ENCODE measurements around the gene SLC26A3.
"Not testable (repeated sequence)": the region's sequence is repeated elsewhere in the genome, so short reads cannot be mapped to it uniquely, and the experiment has no call there.

SLC26A3 gene

GRCh38 chr7:107803009-107803610, at the start of gene SLC26A3:
Gene SLC26A3 (minus strand): TSS chr7:107803223. CDS start chr7:107794509, 8,714 bp downstream.
- no peak for DNase-seq (ENCODE audit: low read depth)

GRCh38 chr7:107850643-107851042, 47.6 kb upstream of the SLC26A3 start:
- no peak for DNase-seq (ENCODE audit: low read depth)

GRCh38 chr7:107850216-107850615, 47.2 kb upstream of the SLC26A3 start:
- no peak for DNase-seq (ENCODE audit: low read depth)

GRCh38 chr7:107848211-107848610, 45.2 kb upstream of the SLC26A3 start:
- DNase-seq (ENCODE audit: low read depth) = not testable (repeated sequence)

DNA sequence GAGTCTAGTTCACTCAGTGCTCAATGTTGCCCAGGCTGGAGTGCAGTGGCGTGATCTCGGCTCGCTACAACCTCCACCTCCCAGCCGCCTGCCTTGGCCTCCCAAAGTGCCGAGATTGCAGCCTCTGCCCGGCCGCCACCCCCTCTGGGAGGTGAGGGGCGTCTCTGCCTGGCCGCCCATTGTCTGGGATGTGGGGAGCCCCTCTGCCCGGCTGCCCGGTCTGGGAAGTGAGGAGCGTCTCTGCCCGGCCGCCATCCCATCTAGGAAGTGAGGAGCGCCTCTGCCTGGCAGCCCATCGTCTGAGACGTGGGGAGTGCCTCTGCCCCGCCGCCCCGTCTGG, 44.8 kb upstream of the SLC26A3 start:
- DNase-seq (ENCODE audit: low read depth) = not testable (repeated sequence)

- DNase-seq (ENCODE audit: low read depth) = no peak
These were observed 44.3 kb upstream of the SLC26A3 start for GRCh38 chr7:107847168-107847835.

DNA sequence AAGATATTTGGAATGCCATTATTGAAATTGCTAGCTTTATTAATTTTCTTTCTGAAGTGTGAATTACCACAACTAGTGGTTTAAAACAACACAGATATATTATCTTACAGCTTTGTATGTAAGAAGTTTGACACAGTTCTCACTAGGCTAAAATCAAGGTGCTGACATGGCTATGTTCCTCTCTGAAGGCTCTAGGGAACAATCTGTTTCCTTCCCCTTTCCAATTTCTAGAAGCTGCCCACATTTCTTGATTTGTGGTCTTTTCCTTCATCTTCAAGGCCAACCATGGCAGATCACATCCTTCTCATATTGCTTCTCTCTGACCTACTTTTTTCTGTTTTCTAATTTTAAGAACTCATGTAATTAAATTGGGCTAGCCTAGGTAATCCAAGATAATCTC, 43.3 kb upstream of the SLC26A3 start:
- no peak for DNase-seq (ENCODE audit: low read depth)

GRCh38 chr7:107843184-107843583, 40.2 kb upstream of the SLC26A3 start:
- DNase-seq (ENCODE audit: low read depth) = no peak

DNA sequence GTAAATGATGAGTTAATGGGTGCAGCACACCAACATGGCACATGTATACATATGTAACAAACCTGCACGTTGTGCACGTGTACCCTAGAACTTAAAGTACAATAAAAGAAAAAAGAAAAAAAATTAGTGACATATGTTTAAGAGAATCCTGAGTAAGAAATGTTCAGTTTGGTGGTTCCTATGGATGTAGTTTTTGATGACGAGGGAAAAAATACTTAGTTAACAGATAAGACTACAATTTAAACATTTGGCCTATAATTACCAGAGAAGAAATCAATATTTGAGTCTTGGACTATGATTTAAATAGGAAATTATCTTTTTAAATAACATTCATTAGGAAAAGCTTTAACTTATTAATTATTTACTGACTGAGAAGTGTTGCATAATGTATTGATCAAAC, 39.2 kb upstream of the SLC26A3 start:
- no peak for DNase-seq (ENCODE audit: low read depth)

DNA sequence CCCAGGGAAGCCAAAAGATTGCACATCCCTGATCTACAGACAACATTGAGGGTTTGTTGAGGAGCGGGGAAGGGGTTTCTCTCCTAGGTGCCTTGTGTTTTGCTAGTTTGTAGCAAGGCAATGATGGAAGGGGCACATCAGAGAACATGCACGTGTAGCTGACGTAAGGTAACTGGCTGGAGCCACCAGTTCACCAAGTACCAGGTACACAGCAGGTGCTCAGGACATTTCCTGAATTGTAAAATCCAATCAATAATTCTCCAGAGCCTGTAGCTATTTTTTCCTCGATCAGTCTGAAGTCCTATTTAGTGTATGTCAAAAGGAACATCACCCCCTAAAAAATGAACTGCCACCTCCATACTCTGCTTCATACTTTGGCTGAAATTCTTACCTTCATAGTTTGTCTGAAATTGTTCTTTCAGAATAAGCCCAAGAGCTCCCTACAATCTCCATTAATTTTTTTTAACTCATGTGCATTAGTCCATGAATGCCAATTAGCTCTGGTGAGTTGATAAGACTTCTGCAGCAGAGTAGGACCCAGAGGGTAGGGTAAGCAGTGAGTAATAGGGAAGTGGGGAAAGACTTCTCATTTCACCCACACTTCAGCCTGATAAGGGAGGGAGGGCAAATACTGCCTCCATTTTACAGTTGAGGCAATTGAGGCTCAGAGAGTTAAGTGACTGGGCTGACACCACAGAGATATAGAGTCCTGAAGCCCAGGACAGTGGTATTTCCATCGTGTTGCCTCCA, 36.0 kb upstream of the SLC26A3 start:
- no peak for DNase-seq (ENCODE audit: low read depth)

DNA sequence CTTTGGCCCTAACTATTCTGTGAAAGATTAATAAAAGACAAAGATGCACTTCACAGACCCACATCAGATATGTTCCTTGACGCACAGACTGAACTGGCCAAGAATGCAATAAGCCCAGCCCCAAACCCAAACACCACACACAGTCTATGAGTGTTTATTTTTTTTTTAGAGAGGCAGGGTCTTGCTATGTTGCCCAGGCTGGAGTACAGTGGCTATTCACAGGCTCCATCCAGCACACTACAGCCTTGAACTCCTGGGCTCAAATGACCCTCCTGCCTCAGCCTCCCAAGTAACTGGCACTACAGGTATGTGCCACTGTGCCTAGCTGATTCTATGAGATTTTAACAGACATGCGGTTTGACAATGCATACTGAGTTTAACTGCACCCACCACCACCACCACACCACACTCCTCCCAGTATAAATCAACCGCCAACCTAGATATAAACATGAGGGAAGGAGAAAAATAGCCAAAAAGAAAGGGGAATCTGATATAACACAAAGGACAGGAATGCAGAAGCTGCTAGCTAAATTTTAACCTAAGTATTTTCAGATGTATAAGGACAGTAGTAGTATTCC, 35.1 kb upstream of the SLC26A3 start:
- no peak for DNase-seq (ENCODE audit: low read depth)

DNA sequence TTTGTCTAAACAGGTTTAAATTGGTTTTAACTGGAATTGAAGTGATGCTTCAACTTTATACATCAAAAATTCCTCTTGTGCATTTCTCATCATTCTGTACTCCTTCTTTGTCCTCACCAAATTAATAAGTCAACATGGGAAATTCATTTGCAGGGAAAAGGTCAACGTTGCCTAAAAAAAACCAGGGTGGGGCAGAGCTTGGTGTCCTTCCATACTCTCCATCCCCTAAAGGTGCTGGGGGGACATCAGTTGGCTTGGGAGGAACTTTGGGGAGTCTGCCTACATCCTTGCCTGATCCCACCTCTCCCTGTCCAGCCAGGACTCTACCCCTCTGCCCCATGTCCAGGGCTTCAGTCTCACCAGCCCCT, 34.1 kb upstream of the SLC26A3 start:
- no peak for DNase-seq (ENCODE audit: low read depth)

- DNase-seq (ENCODE audit: low read depth) = no peak
These were observed 33.5 kb upstream of the SLC26A3 start for GRCh38 chr7:107836237-107837144.

GRCh38 chr7:107834401-107834800, 31.4 kb upstream of the SLC26A3 start:
- no peak for DNase-seq (ENCODE audit: low read depth)

- no peak for DNase-seq (ENCODE audit: low read depth)
These were observed 30.7 kb upstream of the SLC26A3 start for GRCh38 chr7:107833684-107834106.

GRCh38 chr7:107830420-107830819, 27.4 kb upstream of the SLC26A3 start:
- DNase-seq (ENCODE audit: low read depth) = no peak

GRCh38 chr7:107828540-107828939, 25.5 kb upstream of the SLC26A3 start:
- no peak for DNase-seq (ENCODE audit: low read depth)

GRCh38 chr7:107827501-107827900, 24.5 kb upstream of the SLC26A3 start:
- no peak for DNase-seq (ENCODE audit: low read depth)

DNA sequence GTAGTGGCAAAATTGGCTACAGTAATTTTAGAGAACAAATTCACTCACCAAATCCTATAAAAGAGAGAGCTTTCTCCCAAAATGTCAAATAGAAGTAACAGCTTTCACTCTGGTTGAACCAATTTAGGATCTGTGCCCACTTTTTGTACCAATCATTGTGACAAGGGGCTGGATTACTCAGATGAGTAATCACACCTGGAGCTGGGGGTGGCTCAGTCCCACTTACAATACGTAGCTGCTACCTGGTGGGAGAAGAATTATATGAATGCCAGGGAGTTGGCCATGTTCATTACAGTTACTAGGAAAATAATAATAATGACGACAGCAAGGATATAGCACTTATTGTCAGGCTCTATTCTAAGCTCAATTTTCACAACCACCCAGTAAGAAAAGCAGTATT, 23.4 kb upstream of the SLC26A3 start:
- no peak for DNase-seq (ENCODE audit: low read depth)

- no peak for DNase-seq (ENCODE audit: low read depth)
These were observed 21.8 kb upstream of the SLC26A3 start for GRCh38 chr7:107824858-107825257.

DNA sequence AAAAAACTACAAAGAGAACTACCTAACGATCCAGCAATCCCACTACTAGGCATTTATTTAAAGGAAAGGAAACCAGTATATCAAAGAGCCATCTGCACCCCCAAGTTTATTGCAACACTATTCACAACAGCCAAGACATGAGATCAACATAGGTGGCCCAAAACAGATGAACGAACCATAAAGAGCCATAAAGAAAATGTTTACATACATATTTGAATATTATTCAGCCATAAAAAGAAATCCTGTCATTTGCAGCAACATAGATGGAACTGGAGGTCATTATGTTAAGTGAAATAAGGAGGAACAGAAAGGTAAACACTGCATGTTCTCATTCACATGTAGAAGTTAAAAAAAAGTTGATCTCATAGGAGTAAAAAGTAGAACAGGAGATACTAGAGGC, 15.6 kb upstream of the SLC26A3 start:
- no peak for DNase-seq (ENCODE audit: low read depth)

DNA sequence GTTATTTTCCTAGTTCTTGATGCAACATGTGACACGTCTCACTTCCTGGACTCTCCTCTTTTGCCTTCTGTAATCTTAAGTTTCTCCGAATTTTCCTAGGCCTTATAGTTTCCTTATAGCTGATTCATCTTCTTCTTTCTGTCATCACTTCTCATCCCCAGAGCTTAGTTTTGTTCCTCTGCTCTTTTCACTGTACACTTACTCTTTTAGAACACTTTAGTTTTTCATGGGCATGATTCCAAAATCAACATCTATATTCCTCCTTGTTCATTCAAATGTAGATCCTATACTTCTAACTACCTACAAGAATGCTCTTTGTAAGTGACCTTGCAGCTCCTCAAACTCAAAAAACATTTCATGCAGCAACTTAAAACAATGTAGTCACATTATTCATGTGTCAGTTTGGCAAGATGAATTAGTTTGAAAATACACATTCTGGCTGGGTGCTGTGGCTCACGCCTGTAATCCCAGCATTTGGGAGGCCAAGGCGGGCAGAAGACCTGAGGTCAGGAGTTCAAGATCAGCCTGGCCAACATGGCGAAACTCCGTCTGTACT, 13.1 kb upstream of the SLC26A3 start:
- peak; percentile 1 for DNase-seq (ENCODE audit: low read depth)
